GM23338 (cell line): ENCODE results near the gene FLYWCH1. TPM values are rescaled to one million over a fixed set of nuclear protein-coding genes. Genes with fewer than 3 reads are reported as not detected.

Experiments used
- ATAC-seq: fragments of 200-7000 bp; cut with Tn5 transposase; 3 replicates; pipeline ENCODE4 v1.9.1; 2020
- DNase-seq: peaks from one replicate; pipeline ENCODE4 v3.0.0-alpha.2; 2015; ENCODE audit warnings: low spot score
- H2AFZ ChIP-seq: fragments of 200-600 bp; sonication (generic); 2 replicates; pipeline ENCODE4 v1.8.0; 2016; ENCODE audit warnings: antibody characterized with exemption, mild to moderate bottlenecking, moderate library complexity
- H3F3A ChIP-seq: fragments of 200-600 bp; sonication (generic); replicated peaks from 2 replicates; pipeline ENCODE4 v1.8.0; 2017; ENCODE audit warnings: antibody characterized with exemption, mixed run types, low read depth
- H3K27ac ChIP-seq: fragments of 200-600 bp; sonication (generic); 2 replicates; pipeline ENCODE4 v1.6.1; 2016; ENCODE audit warnings: low read depth
- H3K27me3 ChIP-seq: fragments of 200-600 bp; sonication (generic); 2 replicates; pipeline ENCODE4 v1.8.0; 2016; ENCODE audit warnings: mild to moderate bottlenecking, mixed run types, moderate library complexity; ENCODE audit not compliant: insufficient read depth
- H3K36me3 ChIP-seq: fragments of 200-600 bp; sonication (generic); 2 replicates; pipeline ENCODE4 v1.8.0; 2016; ENCODE audit warnings: mild to moderate bottlenecking; ENCODE audit not compliant: insufficient read depth
- H3K4me1 ChIP-seq: fragments of 200-600 bp; sonication (generic); 2 replicates; pipeline ENCODE4 v1.8.0; 2016; ENCODE audit warnings: mild to moderate bottlenecking, moderate library complexity; ENCODE audit not compliant: insufficient read depth
- H3K4me2 ChIP-seq: fragments of 200-600 bp; sonication (generic); 2 replicates; pipeline ENCODE4 v1.7.1; 2017; ENCODE audit warnings: mixed run types
- H3K4me3 ChIP-seq: fragments of 200-600 bp; sonication (generic); 2 replicates; pipeline ENCODE4 v1.6.1; 2016; ENCODE audit warnings: mixed run types
- H3K79me2 ChIP-seq: fragments of 200-600 bp; sonication (generic); replicated peaks from 2 replicates; pipeline ENCODE4 v1.8.0; 2017; ENCODE audit warnings: mild to moderate bottlenecking; ENCODE audit not compliant: insufficient read depth
- H3K9me2 ChIP-seq: fragments of 200-600 bp; sonication (generic); 2 replicates; pipeline ENCODE4 v1.8.0; 2017; ENCODE audit not compliant: insufficient read depth
- H4K20me1 ChIP-seq: fragments of 200-600 bp; sonication (generic); replicated peaks from 2 replicates; pipeline ENCODE4 v1.8.0; 2017; ENCODE audit warnings: mild to moderate bottlenecking; ENCODE audit not compliant: insufficient read depth
- H3K27ac Mint-ChIP-seq: 2 replicates; pipeline ENCODE4 v1.8.0; 2020; ENCODE audit warnings: inconsistent platforms, mild to moderate bottlenecking, moderate library complexity, mixed read lengths
- H3K27me3 Mint-ChIP-seq: 3 replicates; pipeline ENCODE4 v1.8.0; 2022; ENCODE audit warnings: low read depth, mild to moderate bottlenecking, moderate library complexity, mixed read lengths, inconsistent platforms; ENCODE audit not compliant: insufficient read depth, poor library complexity
- H3K36me3 Mint-ChIP-seq: 3 replicates; pipeline ENCODE4 v1.8.0; 2021; ENCODE audit warnings: low read depth, mild to moderate bottlenecking, inconsistent platforms, moderate library complexity, mixed read lengths
- H3K4me1 Mint-ChIP-seq: 3 replicates; pipeline ENCODE4 v1.8.0; 2020; ENCODE audit warnings: mild to moderate bottlenecking, inconsistent platforms, mixed read lengths
- H3K4me3 Mint-ChIP-seq: 3 replicates; pipeline ENCODE4 v1.8.0; 2021; ENCODE audit warnings: moderate library complexity, mild to moderate bottlenecking, inconsistent platforms, mixed read lengths
- H3K9me3 Mint-ChIP-seq: 3 replicates; pipeline ENCODE4 v1.8.0; 2020; ENCODE audit warnings: moderate library complexity, mild to moderate bottlenecking, inconsistent platforms, mixed read lengths
- CREB1 ChIP-seq: fragments of 250-450 bp; sonication (Bioruptor Pico); IDR thresholded peaks from 2 replicates; pipeline ENCODE4 v1.5.0; 2020; ENCODE audit warnings: low read depth, mild to moderate bottlenecking, moderate library complexity
- CTCF ChIP-seq, 2 experiments: fragments of 200-600 bp in 1 of 2; sonication (generic) in 1 of 2; conservative IDR thresholded peaks; 2 replicates each; pipeline versions ENCODE4 v1.5.1 to v1.6.1; 2016 to 2017; ENCODE audit warnings: antibody characterized with exemption in 2 of 2, low read depth in 2 of 2, mild to moderate bottlenecking in 2 of 2, moderate library complexity in 1 of 2
- ETS1 ChIP-seq: IDR thresholded peaks from 2 replicates; pipeline ENCODE4 v1.6.1; 2016; ENCODE audit warnings: antibody characterized with exemption
- EZH2 ChIP-seq: fragments of 200-600 bp; sonication (generic); IDR thresholded peaks from one replicate; pipeline ENCODE4 v1.8.0; 2017; ENCODE audit warnings: antibody characterized with exemption, mild to moderate bottlenecking, low read depth; ENCODE audit not compliant: unreplicated experiment
- EZH2phosphoT487 ChIP-seq: fragments of 200-600 bp; sonication (generic); IDR thresholded peaks from one replicate; pipeline ENCODE4 v1.8.1; 2018; ENCODE audit warnings: antibody characterized with exemption; ENCODE audit not compliant: unreplicated experiment
- JUNB ChIP-seq: IDR thresholded peaks from one replicate; pipeline ENCODE4 v1.6.1; 2016; ENCODE audit warnings: antibody characterized with exemption; ENCODE audit not compliant: unreplicated experiment
- NANOG ChIP-seq: IDR thresholded peaks from 2 replicates; pipeline ENCODE4 v1.6.1; 2016; ENCODE audit warnings: antibody characterized with exemption, borderline replicate concordance
- POLR2AphosphoS5 ChIP-seq: IDR thresholded peaks from 2 replicates; pipeline ENCODE4 v1.6.1; 2016; ENCODE audit warnings: antibody characterized with exemption, low read depth
- REST ChIP-seq: IDR thresholded peaks from one replicate; pipeline ENCODE4 v1.6.1; 2018; ENCODE audit warnings: antibody characterized with exemption; ENCODE audit not compliant: unreplicated experiment
- STAT1 ChIP-seq: IDR thresholded peaks from one replicate; pipeline ENCODE4 v1.6.1; 2016; ENCODE audit warnings: antibody characterized with exemption; ENCODE audit not compliant: unreplicated experiment
- ZNF331 ChIP-seq: fragments of 250-450 bp; sonication (Bioruptor Pico); IDR thresholded peaks from 2 replicates; pipeline ENCODE4 v1.5.0; 2020; ENCODE audit warnings: low read depth, mild to moderate bottlenecking, moderate library complexity
- ZNF462 ChIP-seq: fragments of 250-450 bp; sonication (Bioruptor Pico); IDR thresholded peaks from 2 replicates; pipeline ENCODE4 v1.5.0; 2020; ENCODE audit warnings: mild to moderate bottlenecking, moderate library complexity
- polyA plus RNA-seq: library from polyadenylated mRNA; unstranded; fragments of >200 nt; fragmentation: Nextera tagmentation; extraction: Ambion mirVana; gene quantifications from 2 replicates; pipeline ENCODE4 v1.2.1, GENCODE V29; 2016
- total RNA-seq: library from RNA; depleted of rRNA; stranded (reverse); fragments of >200 nt; shearing (Covaris generic); gene quantifications from 2 replicates; pipeline ENCODE4 v1.2.3, GENCODE V29; 2014

The FLYWCH1 gene
- total and polyA plus RNA-seq, 2 experiments from 2014 or later = 6.0 to 29.3 TPM

- Histone ChIP-seq H3K9me2 (no peaks in the 10 kb centered on the region), H3K4me3 (no peak overlapping the region), H3K27ac (no peak overlapping the region), H3F3A (peaks cover 16% of the 10 kb centered on the region), H3K79me2 (no peaks in the 10 kb centered on the region), H4K20me1 (no peaks in the 10 kb centered on the region), H3K4me1 (peaks cover 36% of the 10 kb centered on the region), H3K36me3 (no peaks in the 10 kb centered on the region), H3K27me3 (no peaks in the 10 kb centered on the region), H3K4me2 (no peak overlapping the region), H2AFZ (no peak overlapping the region)
- no peak for DNase-seq
- no peak overlapping the region for H3K27ac Mint-ChIP-seq
- peaks cover 2% of the 10 kb centered on the region; the same call in 2 of the 3 replicates for H3K9me3 Mint-ChIP-seq
- H3K4me1 Mint-ChIP-seq = peaks cover 44% of the 10 kb centered on the region
- TF ChIP-seq STAT1 = no peak
- no peak for TF ChIP-seq NANOG
- no peak for TF ChIP-seq ZNF331 (CRISPR knock-in tag)
- no peak for TF ChIP-seq EZH2phosphoT487
- TF ChIP-seq POLR2AphosphoS5 = no peak
- TF ChIP-seq ETS1 = no peak
- no peak for TF ChIP-seq ZNF462
- TF ChIP-seq CREB1 (CRISPR knock-in tag) = no peak
- no peak for TF ChIP-seq JUNB
- no peak for TF ChIP-seq CTCF (conservative IDR thresholded peaks at IDR 0.05; ENCODE audit: low read depth in 2 of 2)
- no peak for TF ChIP-seq REST
- TF ChIP-seq EZH2 = no peak
- no peak overlapping the region for H3K4me3 Mint-ChIP-seq
- no peak for ATAC-seq
- H3K27me3 Mint-ChIP-seq = peaks cover 9% of the 10 kb centered on the region
- H3K36me3 Mint-ChIP-seq = peaks cover 3% of the 10 kb centered on the region; the same call in 1 of the 3 replicates
These were observed 74.2 kb downstream of the FLYWCH1 start for GRCh38 chr16:2985893-2986355.
